Measurements from ENCODE around the gene TPRN.

DNA sequence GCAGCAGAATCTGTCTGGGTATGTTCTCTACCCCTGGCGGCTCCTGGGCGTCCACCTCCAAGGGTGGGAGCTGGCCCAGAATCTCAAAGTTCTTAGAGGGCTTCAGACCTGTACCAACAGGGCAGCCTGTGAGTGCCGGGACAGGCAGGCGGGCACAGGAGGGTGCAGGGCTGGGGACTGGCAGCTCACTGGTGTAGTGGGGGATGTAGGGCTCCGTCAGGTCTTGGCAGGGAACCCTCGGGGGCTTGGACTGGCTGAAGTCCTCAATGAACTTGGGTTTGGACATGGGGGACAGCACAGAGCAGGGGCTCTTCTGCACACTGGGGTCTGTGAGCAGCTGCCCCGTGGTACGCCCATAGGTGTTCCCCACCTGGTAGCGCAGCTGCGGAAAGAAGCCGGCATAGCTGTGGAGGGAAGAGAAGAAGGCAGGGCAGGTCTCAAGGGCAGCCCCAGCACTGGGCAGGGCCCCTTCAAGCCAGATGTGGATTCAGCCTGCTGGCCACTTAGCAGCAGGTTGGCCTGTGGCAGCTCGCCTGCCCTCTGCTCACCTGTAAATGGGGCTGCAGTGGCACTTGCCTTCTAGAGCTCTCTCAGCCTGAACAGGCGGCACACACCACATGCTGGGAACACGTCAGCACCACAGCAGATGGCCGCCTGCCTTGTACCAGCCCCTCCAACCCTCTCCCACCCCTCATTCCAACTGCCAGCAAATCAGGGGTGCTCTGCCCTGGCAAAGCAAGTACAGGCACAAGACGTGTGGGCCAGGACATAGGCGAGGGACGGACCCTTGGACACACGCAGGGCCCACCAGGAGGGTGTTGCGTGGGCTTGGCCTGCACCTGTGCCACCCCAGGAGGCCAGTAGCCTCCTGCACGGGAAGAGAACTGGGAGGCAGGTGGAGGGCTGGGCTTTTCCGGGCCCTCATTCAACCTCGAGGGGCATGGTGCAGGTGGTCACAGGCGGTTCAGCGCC, 45.2 kb upstream of the TPRN start:
- no peak for TF ChIP-seq POLR2A (IDR thresholded peaks at IDR 0.05; ENCODE audit: low read depth, low read length)
- TF ChIP-seq TAF1 (IDR thresholded peaks at IDR 0.05; ENCODE audit: borderline replicate concordance, low read depth, low read length): no peak
- no peak for TF ChIP-seq POLR2AphosphoS5 (IDR thresholded peaks at IDR 0.05; ENCODE audit: low read depth, low read length)

Data from GM12892 (cell line).